MM.1S (cell line): ENCODE results near the gene UBE2J2.

Experiments used
- EZH2 ChIP-seq: fragments of 300-600 bp; sonication (generic); optimal IDR thresholded peaks from 2 replicates; pipeline ENCODE3; 2017; ENCODE audit warnings: low read depth, mild to moderate bottlenecking, antibody characterized with exemption, low read length, mixed read lengths
- EZH2phosphoT487 ChIP-seq: fragments of 300-600 bp; sonication (generic); IDR thresholded peaks from 2 replicates; pipeline ENCODE4 v1.6.1; 2018; ENCODE audit warnings: antibody characterized with exemption, low read length

DNA sequence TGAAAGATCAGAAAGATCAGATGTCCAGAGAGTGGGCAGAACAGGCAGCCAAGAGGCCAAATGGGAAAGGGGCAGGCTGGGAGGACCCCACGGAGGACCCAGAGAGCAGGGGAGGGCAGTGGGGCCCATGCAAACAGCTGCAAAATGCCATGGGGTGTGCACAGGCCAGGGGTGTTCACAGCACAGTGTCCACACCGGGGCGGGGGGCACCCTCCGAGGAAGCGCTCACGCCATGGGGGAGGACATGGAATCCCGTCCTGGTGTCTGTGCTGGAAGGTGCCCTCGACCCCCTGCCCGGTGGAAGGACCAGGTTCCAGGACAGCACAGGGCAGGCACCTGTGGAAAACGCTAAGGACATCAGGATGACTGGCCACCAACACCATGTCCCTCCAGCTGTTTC lies 49.3 kb upstream of the UBE2J2 start:
- TF ChIP-seq EZH2phosphoT487 (no peak), EZH2 (no peak)
